Neural cell (in vitro differentiated cells): ENCODE measurements around the gene LZTFL1. TPM values are rescaled to one million over a fixed set of nuclear protein-coding genes. Genes with fewer than 3 reads are reported as not detected.

Experiments
- H2AFZ ChIP-seq: fragments of 200-600, 300-800 bp; sonication (generic), shearing (Covaris generic); 2 replicates; pipeline ENCODE4 v1.6.0; 2014; ENCODE audit warnings: low read depth, mild to moderate bottlenecking, antibody characterized with exemption, low read length, moderate library complexity
- H3F3A ChIP-seq: fragments of 200-600 bp; shearing (Covaris generic); 2 replicates; pipeline ENCODE4 v1.6.1; 2016; ENCODE audit warnings: mild to moderate bottlenecking, moderate library complexity, mixed read lengths, antibody characterized with exemption, low read length; ENCODE audit not compliant: insufficient read depth, poor library complexity, severe bottlenecking
- H3K27ac ChIP-seq: fragments of 200-600, 300-800 bp; sonication (generic), shearing (Covaris generic); 2 replicates; pipeline ENCODE4 v1.5.1; 2014; ENCODE audit warnings: mild to moderate bottlenecking, low read length, moderate library complexity
- H3K27me3 ChIP-seq: fragments of 300-800, 200-600 bp; sonication (generic), shearing (Covaris generic); 2 replicates; pipeline ENCODE4 v1.6.0; 2014; ENCODE audit warnings: mild to moderate bottlenecking, low read depth, low read length, moderate library complexity; ENCODE audit not compliant: insufficient read depth
- H3K36me3 ChIP-seq: fragments of 300-800, 200-600 bp; sonication (generic), shearing (Covaris generic); 2 replicates; pipeline ENCODE4 v1.5.1; 2014; ENCODE audit warnings: mild to moderate bottlenecking, antibody characterized with exemption, low read length, moderate library complexity; ENCODE audit not compliant: insufficient read depth
- H3K4me2 ChIP-seq: fragments of 300-800, 200-600 bp; sonication (generic), shearing (Covaris generic); 2 replicates; pipeline ENCODE4 v1.6.0; 2014; ENCODE audit warnings: mild to moderate bottlenecking, low read length
- H3K4me3 ChIP-seq: fragments of 300-800, 200-600 bp; sonication (generic), shearing (Covaris generic); 2 replicates; pipeline ENCODE4 v1.5.1; 2014; ENCODE audit warnings: mild to moderate bottlenecking, low read length, moderate library complexity
- H3K79me2 ChIP-seq: fragments of 200-600 bp; shearing (Covaris generic); replicated peaks from 2 replicates; pipeline ENCODE4 v1.6.0; 2014; ENCODE audit warnings: mild to moderate bottlenecking, low read length, moderate library complexity; ENCODE audit not compliant: insufficient read depth
- H3K9ac ChIP-seq: fragments of 300-800, 200-600 bp; sonication (generic), shearing (Covaris generic); 2 replicates; pipeline ENCODE4 v1.6.1; 2016; ENCODE audit warnings: mild to moderate bottlenecking, low read length, mixed read lengths
- H3K9me2 ChIP-seq: fragments of 200-600 bp; shearing (Covaris generic); 2 replicates; pipeline ENCODE4 v1.6.1; 2016; ENCODE audit warnings: mild to moderate bottlenecking, low read length, mixed read lengths; ENCODE audit not compliant: insufficient read depth
- H3K9me3 ChIP-seq: fragments of 200-600, 300-800 bp; sonication (generic), shearing (Covaris generic); 2 replicates; pipeline ENCODE4 v1.6.1; 2016; ENCODE audit warnings: mild to moderate bottlenecking, mixed run types, low read length, moderate library complexity, mixed read lengths
- H4K20me1 ChIP-seq: fragments of 200-600 bp; shearing (Covaris generic); 2 replicates; pipeline ENCODE4 v1.6.1; 2016; ENCODE audit warnings: mild to moderate bottlenecking, mixed run types; ENCODE audit not compliant: insufficient read depth
- EP300 ChIP-seq: fragments of 450-650 bp; conservative IDR thresholded peaks from 2 replicates; pipeline ENCODE4 v1.6.1; 2014; ENCODE audit warnings: antibody characterized with exemption, mild to moderate bottlenecking, moderate library complexity; ENCODE audit not compliant: poor library complexity, severe bottlenecking
- EZH2 ChIP-seq: fragments of 200-600, 300-800 bp; shearing (Covaris generic), sonication (generic); IDR thresholded peaks from 2 replicates; pipeline ENCODE4 v1.6.1; 2014; ENCODE audit warnings: antibody characterized with exemption, low read length, borderline replicate concordance, mild to moderate bottlenecking; ENCODE audit not compliant: insufficient read depth, poor library complexity, severe bottlenecking
- MXI1 ChIP-seq: fragments of 450-650 bp; conservative IDR thresholded peaks from 2 replicates; pipeline ENCODE4 v1.6.1; 2014; ENCODE audit warnings: antibody characterized with exemption, mild to moderate bottlenecking; ENCODE audit not compliant: poor library complexity, severe bottlenecking
- POLR2AphosphoS5 ChIP-seq: IDR thresholded peaks from 2 replicates; pipeline ENCODE4 v1.6.1; 2012
- RAD21 ChIP-seq: fragments of 450-650 bp; conservative IDR thresholded peaks from 2 replicates; pipeline ENCODE4 v1.6.1; 2014; ENCODE audit warnings: antibody characterized with exemption, mild to moderate bottlenecking, moderate library complexity
- SMC3 ChIP-seq: fragments of 450-650 bp; conservative IDR thresholded peaks from 2 replicates; pipeline ENCODE4 v1.6.1; 2014; ENCODE audit warnings: antibody characterized with exemption, mild to moderate bottlenecking, moderate library complexity; ENCODE audit not compliant: poor library complexity
- TAF1 ChIP-seq: IDR thresholded peaks from 2 replicates; pipeline ENCODE4 v1.6.1; 2012; ENCODE audit warnings: low read depth
- polyA plus RNA-seq: library from polyadenylated mRNA; depleted of rRNA; stranded (reverse); fragments of >200 nt; gene quantifications from 2 replicates; pipeline ENCODE4 v1.2.3, GENCODE V29; 2014
- TF ChIP-seq, protein P1 (sequence below): IDR thresholded peaks from 2 replicates; pipeline ENCODE4 v1.6.1; 2012; ENCODE audit warnings: borderline replicate concordance
- TF ChIP-seq, protein P2 (sequence below): fragments of 450-650 bp; IDR thresholded peaks from 2 replicates; pipeline ENCODE4 v1.5.1; 2014; ENCODE audit warnings: antibody characterized with exemption, mild to moderate bottlenecking, moderate library complexity; ENCODE audit not compliant: poor library complexity, severe bottlenecking

LZTFL1 gene
- polyA plus RNA-seq, 1 donor from 2014 or later, result 26.8 TPM

DNA sequence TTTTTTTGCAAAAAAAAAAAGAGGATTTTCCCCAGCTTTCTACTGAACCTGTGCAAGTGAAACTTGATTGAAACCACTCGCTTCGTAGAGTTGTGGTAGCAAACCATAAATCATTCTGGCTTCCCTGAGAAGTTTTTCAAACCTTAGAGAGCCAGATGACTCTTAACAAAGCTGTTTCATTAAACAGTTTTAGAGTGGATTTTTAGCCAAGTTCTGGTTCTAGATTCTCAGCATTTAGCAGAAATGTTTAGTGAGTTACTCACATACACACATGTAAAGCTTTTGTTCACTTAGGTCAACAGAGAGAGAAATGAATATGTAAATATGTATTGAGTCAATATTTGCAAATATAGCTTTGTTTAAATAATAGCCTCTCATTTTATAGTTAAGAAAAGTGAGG, 26.3 kb upstream of the LZTFL1 start:
- H3K27me3 ChIP-seq, result no peaks in the 10 kb centered on the region
- H3K9ac ChIP-seq, result no peak overlapping the region
- no peaks in the 10 kb centered on the region for H3K36me3 ChIP-seq
- no peaks in the 10 kb centered on the region for H3K9me2 ChIP-seq
- H2AFZ ChIP-seq, result no peak overlapping the region
- H3K9me3 ChIP-seq, result no peaks in the 10 kb centered on the region
- H3F3A ChIP-seq, result no peaks in the 10 kb centered on the region
- H3K4me2 ChIP-seq, result no peak overlapping the region
- TF ChIP-seq RAD21, result no peak
- TF ChIP-seq MXI1, result no peak
- TF ChIP-seq TAF1, result no peak
- TF ChIP-seq EZH2, result no peak
- no peak for TF ChIP-seq POLR2AphosphoS5
- TF ChIP-seq, protein P1, sequence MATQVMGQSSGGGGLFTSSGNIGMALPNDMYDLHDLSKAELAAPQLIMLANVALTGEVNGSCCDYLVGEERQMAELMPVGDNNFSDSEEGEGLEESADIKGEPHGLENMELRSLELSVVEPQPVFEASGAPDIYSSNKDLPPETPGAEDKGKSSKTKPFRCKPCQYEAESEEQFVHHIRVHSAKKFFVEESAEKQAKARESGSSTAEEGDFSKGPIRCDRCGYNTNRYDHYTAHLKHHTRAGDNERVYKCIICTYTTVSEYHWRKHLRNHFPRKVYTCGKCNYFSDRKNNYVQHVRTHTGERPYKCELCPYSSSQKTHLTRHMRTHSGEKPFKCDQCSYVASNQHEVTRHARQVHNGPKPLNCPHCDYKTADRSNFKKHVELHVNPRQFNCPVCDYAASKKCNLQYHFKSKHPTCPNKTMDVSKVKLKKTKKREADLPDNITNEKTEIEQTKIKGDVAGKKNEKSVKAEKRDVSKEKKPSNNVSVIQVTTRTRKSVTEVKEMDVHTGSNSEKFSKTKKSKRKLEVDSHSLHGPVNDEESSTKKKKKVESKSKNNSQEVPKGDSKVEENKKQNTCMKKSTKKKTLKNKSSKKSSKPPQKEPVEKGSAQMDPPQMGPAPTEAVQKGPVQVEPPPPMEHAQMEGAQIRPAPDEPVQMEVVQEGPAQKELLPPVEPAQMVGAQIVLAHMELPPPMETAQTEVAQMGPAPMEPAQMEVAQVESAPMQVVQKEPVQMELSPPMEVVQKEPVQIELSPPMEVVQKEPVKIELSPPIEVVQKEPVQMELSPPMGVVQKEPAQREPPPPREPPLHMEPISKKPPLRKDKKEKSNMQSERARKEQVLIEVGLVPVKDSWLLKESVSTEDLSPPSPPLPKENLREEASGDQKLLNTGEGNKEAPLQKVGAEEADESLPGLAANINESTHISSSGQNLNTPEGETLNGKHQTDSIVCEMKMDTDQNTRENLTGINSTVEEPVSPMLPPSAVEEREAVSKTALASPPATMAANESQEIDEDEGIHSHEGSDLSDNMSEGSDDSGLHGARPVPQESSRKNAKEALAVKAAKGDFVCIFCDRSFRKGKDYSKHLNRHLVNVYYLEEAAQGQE, result no peak
- TF ChIP-seq EP300, result no peak
- TF ChIP-seq, protein P2, sequence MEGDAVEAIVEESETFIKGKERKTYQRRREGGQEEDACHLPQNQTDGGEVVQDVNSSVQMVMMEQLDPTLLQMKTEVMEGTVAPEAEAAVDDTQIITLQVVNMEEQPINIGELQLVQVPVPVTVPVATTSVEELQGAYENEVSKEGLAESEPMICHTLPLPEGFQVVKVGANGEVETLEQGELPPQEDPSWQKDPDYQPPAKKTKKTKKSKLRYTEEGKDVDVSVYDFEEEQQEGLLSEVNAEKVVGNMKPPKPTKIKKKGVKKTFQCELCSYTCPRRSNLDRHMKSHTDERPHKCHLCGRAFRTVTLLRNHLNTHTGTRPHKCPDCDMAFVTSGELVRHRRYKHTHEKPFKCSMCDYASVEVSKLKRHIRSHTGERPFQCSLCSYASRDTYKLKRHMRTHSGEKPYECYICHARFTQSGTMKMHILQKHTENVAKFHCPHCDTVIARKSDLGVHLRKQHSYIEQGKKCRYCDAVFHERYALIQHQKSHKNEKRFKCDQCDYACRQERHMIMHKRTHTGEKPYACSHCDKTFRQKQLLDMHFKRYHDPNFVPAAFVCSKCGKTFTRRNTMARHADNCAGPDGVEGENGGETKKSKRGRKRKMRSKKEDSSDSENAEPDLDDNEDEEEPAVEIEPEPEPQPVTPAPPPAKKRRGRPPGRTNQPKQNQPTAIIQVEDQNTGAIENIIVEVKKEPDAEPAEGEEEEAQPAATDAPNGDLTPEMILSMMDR, result no peak
- TF ChIP-seq SMC3, result no peak
- no peaks in the 10 kb centered on the region for H3K79me2 ChIP-seq
- no peak overlapping the region for H3K27ac ChIP-seq
- H3K4me3 ChIP-seq, result no peak overlapping the region
- no peaks in the 10 kb centered on the region for H4K20me1 ChIP-seq

DNA sequence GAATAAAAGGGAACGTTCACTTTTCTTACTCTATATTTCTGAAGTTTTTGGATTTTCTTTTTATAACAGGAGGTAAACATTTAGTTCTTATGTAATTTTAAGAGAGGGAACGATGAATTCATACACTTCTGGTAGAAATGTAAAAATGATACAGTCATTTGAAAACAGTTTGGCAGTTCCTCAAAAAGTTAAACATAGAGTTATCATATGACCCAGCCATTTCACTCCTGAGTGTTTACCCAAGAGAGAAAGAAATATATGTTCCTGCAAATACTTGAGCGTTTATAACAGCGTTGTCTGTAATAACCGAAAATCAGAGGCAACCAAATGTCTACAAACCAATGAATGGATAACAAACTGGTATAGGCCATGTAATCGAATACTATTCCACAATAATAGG, 23.6 kb upstream of the LZTFL1 start:
- Histone ChIP-seq H3K9ac (no peak overlapping the region), H3K27ac (no peak overlapping the region), H2AFZ (no peak overlapping the region), H3K9me3 (no peaks in the 10 kb centered on the region), H3K79me2 (no peaks in the 10 kb centered on the region), H3K27me3 (no peaks in the 10 kb centered on the region), H3K4me3 (no peak overlapping the region), H3K36me3 (no peaks in the 10 kb centered on the region), H3F3A (no peaks in the 10 kb centered on the region), H3K9me2 (no peaks in the 10 kb centered on the region), H4K20me1 (no peaks in the 10 kb centered on the region), H3K4me2 (no peak overlapping the region)
- TF ChIP-seq RAD21, result no peak
- no peak for TF ChIP-seq MXI1
- no peak for TF ChIP-seq EZH2
- no peak for TF ChIP-seq SMC3
- TF ChIP-seq, protein P1, result no peak
- no peak for TF ChIP-seq TAF1
- no peak for TF ChIP-seq POLR2AphosphoS5
- TF ChIP-seq, protein P2, result no peak
- no peak for TF ChIP-seq EP300
